Gastroesophageal sphincter (tissue), 3 donors: ENCODE data around the gene PTPN14.

Experiments
- POLR2A ChIP-seq, 2 donors: fragments of 450-650 bp; IDR thresholded peaks; one replicate each; pipeline ENCODE4 v1.6.1; 2017; ENCODE audit warnings: antibody characterized with exemption in 2 of 2, mild to moderate bottlenecking in 2 of 2, moderate library complexity in 1 of 2
- POLR2AphosphoS5 ChIP-seq: sonication (generic); formaldehyde crosslinking; IDR thresholded peaks from one replicate; pipeline ENCODE4 v1.6.1; 2017; ENCODE audit warnings: antibody characterized with exemption
- TF ChIP-seq, protein P1 (sequence below), 4 experiments: fragments of 200-600 bp in 2 of 4; fragments of 450-650 bp in 2 of 4; sonication (generic) in 1 of 4; IDR thresholded peaks; one replicate each; pipeline ENCODE4 v1.5.1; 2017 to 2019; ENCODE audit warnings: antibody characterized with exemption in 4 of 4, mild to moderate bottlenecking in 2 of 4, moderate library complexity in 2 of 4

DNA sequence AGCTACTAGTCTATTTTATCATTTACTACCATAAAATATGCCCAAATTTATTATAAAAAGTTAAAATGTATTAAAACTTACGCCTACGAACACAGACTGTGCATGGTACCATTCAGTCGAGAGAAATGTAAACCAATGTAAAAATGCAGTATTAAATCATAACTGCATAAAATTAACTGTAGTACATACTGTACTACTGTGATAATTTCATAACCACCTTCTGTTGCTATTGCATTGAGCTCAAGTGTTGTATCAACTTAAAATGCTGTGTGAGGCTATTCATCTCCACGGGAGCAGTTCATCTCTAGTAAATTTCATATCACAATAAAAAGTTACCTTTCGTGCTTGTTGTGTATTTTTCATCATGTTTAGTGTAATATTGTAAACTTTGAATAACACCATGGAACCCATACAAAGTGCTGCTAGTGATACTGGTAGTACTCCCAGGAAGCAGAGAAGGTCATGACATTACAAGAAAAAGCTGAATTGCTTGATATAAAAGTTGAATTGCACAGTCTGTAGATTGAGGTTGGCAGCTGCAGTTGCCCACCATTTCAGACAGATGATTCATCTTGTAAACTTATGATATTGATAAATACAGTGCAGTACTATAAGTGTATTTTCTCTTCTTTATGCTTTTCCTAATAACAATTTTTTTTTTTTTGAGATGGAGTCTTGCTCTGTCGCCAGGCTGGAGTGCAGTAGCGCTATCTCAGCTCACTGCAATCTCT lies 32.6 kb upstream of the PTPN14 start:
- TF ChIP-seq, protein P1, sequence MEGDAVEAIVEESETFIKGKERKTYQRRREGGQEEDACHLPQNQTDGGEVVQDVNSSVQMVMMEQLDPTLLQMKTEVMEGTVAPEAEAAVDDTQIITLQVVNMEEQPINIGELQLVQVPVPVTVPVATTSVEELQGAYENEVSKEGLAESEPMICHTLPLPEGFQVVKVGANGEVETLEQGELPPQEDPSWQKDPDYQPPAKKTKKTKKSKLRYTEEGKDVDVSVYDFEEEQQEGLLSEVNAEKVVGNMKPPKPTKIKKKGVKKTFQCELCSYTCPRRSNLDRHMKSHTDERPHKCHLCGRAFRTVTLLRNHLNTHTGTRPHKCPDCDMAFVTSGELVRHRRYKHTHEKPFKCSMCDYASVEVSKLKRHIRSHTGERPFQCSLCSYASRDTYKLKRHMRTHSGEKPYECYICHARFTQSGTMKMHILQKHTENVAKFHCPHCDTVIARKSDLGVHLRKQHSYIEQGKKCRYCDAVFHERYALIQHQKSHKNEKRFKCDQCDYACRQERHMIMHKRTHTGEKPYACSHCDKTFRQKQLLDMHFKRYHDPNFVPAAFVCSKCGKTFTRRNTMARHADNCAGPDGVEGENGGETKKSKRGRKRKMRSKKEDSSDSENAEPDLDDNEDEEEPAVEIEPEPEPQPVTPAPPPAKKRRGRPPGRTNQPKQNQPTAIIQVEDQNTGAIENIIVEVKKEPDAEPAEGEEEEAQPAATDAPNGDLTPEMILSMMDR (IDR thresholded peaks at IDR 0.05): no peak
- TF ChIP-seq POLR2AphosphoS5 (no peak), POLR2A (IDR thresholded peaks at IDR 0.05) (no peak)
